NCI-H2029 (cell line): Measurements from ENCODE around the gene HAP1.

Experiments
- DNase-seq: peaks from one replicate; lab custom pipeline; 2025; lab: John Stamatoyannopoulos, UW

Gene HAP1

GRCh38 chr17:41762841-41763240, 28.4 kb upstream of the HAP1 start:
- DNase-seq: no peak

- no peak for DNase-seq
Measured at GRCh38 chr17:41762391-41762790, 27.9 kb upstream of the HAP1 start.

GRCh38 chr17:41760878-41761277, 26.4 kb upstream of the HAP1 start:
- no peak for DNase-seq

- no peak for DNase-seq
Measured at GRCh38 chr17:41758601-41759000, 24.2 kb upstream of the HAP1 start.

- DNase-seq: no peak
Measured at GRCh38 chr17:41754066-41754465, 19.6 kb upstream of the HAP1 start.

GRCh38 chr17:41751288-41751687, 16.8 kb upstream of the HAP1 start:
- DNase-seq: no peak

- no peak for DNase-seq
Measured at GRCh38 chr17:41750862-41751261, 16.4 kb upstream of the HAP1 start.

GRCh38 chr17:41748275-41748674, 13.8 kb upstream of the HAP1 start:
- DNase-seq: no peak

GRCh38 chr17:41741709-41742108, 7.3 kb upstream of the HAP1 start:
- DNase-seq: no peak

- no peak for DNase-seq
Measured at GRCh38 chr17:41740506-41740905, 6.1 kb upstream of the HAP1 start.

- DNase-seq: peak; percentile 70
Measured at GRCh38 chr17:41739661-41740352, 5.4 kb upstream of the HAP1 start.

GRCh38 chr17:41738801-41739112, 4.3 kb upstream of the HAP1 start:
- DNase-seq: no peak

GRCh38 chr17:41738077-41738800, 3.8 kb upstream of the HAP1 start:
- DNase-seq: peak; percentile 60

GRCh38 chr17:41737680-41738023, 3.2 kb upstream of the HAP1 start:
- no peak for DNase-seq

GRCh38 chr17:41736983-41737679, 2.7 kb upstream of the HAP1 start:
- no peak for DNase-seq

- DNase-seq: no peak
Measured at GRCh38 chr17:41735744-41736143, 1.3 kb upstream of the HAP1 start.

GRCh38 chr17:41734949-41735313, 488 bp upstream of the HAP1 start:
- no peak for DNase-seq

- DNase-seq: no peak
Measured at GRCh38 chr17:41733348-41734138, 900 bp downstream of the HAP1 start.

GRCh38 chr17:41731836-41732235, 2.6 kb downstream of the HAP1 start:
- no peak for DNase-seq

- DNase-seq: no peak
Measured at GRCh38 chr17:41730479-41730878, 4.0 kb downstream of the HAP1 start.

GRCh38 chr17:41728056-41728455, 6.4 kb downstream of the HAP1 start:
- DNase-seq: no peak

GRCh38 chr17:41725134-41725533, 9.3 kb downstream of the HAP1 start:
- DNase-seq: no peak
